DMS114 treated with DMSO at 0.1 percent for 48 hours (cell line): ENCODE data around the gene ZBTB5.
A peak's percentile ranks its signal among the peaks of the same experiment; 100 is the strongest.
"Not testable (repeated sequence)": the region's sequence is repeated elsewhere in the genome, so short reads cannot be mapped to it uniquely, and the experiment has no call there.

Experiments used
- DNase-seq: peaks from one replicate; lab custom pipeline; 2025; ENCODE audit not compliant: unreplicated experiment; lab: John Stamatoyannopoulos, UW

Gene ZBTB5

GRCh38 chr9:37426431-37426830 lies 38.8 kb downstream of the ZBTB5 start:
- DNase-seq = not testable (repeated sequence)

DNA sequence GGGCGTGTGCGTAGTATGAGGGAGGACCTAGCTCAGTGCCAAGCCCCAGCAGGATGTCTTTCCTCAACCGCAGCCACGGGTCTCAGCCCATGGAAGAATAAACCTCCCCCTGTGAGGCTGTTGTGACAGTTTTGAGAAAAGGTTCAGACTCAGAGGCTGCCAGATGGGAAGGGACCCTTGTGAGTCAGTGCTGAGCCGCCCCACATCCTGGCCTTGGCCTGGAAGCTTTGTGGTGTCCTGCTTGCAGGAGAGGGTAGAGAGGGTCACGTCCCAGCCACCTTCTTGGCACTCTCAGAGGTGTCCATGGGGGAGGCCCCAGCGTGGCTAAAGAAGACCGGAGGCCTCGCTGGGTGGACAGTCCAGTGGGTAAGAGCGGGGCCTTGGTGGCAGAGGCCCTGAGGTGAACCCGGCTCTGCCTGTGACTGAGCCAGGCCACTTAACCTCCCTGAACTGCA lies 39.9 kb downstream of the ZBTB5 start:
- no peak for DNase-seq

DNA sequence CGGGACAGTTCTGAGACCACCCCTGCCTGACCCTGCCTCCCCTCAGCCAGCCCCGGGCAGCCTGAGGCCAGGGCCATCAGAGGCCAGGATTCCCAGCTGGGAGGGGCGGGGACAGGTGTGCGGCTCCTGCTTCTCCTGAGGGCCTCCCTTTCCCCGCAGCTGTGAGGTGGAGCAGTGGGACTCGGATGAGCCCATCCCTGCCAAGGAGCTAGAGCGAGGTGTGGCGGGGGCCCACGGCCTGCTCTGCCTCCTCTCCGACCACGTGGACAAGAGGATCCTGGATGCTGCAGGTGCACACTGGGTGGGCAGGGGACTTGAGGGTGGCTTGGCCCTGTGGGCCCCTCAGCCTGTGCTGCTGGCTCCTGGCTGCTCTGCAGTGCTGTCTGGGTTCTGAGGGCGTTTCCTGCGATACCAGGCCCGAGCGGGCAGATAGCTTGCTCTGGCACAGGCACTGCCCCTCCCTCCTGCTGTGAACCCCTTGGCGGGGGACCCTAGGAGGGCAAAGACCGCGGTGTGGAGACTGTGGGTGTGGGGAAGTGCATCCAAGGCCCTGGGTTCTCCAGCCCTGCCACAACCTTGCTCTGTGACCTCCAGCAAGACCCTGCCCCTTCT lies 40.5 kb downstream of the ZBTB5 start:
- DNase-seq = no peak

DNA sequence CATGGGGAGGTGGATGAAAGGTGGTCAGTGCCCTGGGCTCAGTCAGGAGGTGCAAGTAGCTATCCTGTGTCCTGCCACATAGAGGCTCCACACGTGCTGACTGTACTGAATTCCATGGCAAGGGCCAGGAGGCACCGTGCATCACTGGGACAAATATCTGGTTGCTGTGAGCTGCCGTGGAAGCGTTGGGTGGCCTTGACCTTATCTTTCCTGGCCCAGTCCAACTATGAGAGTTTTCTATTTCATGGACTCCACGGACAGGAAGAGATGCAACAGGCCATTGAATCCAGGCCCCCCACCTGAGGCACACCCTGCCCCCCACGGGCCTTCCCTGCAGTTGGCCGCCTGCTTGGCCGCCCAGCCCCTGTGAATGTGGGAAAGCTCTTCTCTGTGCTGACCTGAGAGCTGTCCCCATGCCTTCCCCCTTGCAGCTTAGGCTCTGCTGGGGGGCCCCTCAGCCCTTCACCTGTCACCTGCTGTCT lies 41.0 kb downstream of the ZBTB5 start:
- no peak for DNase-seq

- DNase-seq = no peak
These were observed 41.7 kb downstream of the ZBTB5 start for GRCh38 chr9:37423508-37423907.

DNA sequence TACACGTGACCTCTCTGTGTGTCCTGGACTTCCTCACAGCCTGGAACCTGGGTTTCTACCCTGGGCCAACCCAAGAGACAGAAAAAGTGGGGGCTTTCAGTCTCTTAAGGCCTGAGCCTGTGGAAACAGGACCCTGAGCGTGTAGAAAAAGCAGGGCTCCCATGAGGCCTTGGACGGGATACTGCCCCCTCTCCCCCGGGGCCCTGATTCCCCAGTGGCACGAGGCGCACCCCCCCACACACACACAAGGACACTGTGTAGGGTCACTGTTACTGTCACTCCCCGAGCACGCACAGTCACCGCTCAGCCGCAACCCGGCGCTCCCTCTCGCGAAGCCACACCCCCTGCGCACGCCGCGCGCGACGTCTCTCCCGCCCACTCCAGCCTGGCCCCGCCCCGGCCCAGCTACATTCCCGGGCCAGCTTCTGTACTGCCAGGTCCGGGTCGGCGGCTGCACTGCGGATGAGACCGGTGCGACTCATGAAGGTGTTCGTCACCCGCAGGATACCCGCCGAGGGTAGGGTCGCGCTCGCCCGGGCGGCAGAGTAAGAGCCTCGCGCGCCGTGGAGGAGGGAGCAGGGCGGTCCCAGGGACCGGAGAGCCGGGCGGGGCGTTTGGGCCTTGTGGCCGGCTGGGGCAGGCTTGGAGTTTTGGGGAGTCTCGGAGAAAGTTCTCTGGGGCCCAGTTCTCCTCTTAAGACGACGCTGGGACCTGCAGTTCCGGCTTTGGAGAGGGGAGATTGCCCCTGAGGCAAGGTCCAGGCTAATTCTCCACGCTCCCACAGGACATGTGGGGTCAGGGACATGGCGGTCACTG lies 42.8 kb downstream of the ZBTB5 start, which contains the start of gene GRHPR:
Gene GRHPR (plus strand): TSS at position 408 of the 816 bp plus-strand sequence. CDS start 55 bp downstream, at position 463.
- peak; percentile 57 for DNase-seq

DNA sequence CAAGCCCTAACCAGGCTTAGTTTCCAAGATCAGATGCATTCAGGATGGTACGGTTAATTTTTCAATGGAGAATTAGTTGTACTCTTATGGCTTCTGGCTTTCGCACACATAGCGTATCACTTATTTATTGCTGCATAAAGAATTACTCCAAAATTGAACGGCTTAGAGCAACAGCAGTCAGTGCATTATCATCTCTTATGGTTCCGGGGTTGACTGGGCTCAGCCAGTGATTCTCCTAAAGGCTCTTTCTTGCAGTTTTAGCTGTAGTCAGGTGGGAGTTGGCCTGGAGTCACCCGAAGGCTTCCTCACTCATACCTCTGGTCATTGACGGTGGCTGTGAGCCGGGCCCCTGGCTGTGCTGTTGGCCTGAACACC lies 43.3 kb downstream of the ZBTB5 start:
- no peak for DNase-seq

DNA sequence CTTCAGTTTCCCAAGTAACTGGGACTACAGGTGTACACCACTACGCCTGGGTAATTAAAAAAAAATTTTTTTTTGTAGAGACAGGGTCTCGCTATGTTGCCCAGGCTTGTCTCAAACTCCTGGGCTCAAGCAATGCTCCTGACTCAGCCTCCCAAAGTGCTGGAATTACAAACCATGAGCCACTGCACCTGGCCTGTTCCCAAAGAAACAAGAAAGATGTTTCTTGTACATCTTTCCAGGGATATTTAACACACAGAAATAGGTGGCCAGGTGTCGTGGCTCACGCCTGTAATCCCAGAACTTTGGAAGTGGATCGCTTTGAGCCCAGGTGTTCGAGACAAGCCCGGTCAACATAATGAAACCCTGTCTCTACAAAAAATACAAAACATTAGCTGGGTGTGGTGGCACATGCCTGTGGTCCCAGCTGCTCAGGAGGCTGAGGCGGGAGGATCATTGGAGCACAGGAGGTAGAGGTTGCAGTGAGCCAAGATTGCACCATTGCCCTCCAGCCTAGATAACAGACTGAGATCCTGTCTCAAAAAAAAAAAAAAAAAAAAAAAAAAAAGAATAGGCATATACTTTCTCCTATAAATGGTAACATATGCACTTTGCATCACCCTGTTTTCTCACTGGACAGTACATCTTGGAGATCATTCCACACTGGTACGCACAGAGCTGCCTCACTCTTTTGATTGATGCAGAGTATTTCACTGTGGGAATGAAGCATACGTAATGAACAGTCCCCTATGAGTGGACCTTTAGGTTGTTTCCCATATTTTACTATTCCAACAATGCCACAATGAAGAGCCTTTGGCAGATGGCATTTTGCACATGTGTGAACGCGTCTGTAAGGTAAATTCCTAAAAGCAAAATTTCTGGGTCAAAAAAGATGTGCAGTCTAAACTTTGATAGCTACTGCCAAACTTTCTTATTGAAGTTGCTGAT lies 44.7 kb downstream of the ZBTB5 start:
- no peak for DNase-seq

DNA sequence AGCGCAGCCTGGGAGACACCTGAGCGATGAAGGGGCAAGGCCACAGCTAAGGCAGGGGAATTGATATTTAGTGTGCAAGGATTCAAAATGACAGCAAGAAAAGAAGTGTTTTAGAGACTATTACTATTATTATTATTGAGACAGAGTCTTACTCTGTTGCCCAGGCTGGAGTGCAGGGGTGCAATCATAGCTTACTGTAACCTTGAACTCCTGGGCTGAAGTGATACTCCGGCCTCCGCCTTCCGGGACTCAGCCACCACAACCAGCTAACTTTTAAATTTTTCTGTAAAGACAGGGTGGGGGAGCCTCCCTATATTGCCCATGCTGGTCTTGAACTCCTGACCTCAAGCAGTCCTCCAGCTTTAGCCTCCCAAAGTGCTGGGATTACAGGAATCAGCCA lies 46.0 kb downstream of the ZBTB5 start:
- DNase-seq = no peak

DNA sequence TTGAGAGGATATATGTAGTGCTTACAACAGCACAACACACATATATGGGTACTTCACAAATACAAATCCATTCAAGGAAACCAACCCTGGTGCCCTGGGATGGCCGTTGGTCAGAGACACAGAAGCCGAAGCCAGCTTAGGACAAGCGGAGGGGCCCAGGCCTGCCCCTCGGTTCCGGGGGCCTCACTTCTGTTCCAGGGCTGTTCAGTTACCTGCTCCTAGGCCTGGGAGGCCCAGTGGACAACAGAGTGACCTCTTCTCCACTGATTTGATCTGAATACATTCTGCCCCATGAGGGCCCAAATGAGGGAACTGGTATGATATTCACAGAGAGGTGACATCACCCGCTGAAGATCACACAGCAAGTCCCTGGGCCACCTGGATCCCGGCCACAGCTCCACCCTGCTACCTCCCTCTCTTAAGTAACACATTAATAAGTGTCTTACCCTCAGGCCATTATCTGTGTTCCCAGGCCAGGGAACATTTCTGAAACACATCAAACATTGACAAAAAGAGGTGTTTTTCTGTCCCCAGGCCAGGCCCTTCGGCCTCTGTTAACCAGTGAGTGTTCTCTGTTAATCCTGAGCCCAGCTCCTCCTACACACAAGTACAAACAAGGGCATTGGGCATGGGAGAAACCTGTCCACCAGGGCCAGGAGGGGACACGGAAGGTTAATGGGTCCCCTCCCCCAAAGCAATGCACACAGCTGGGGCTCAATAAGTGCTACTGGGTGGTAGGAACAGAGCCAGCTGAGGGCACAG lies 47.2 kb downstream of the ZBTB5 start:
- DNase-seq = no peak

DNA sequence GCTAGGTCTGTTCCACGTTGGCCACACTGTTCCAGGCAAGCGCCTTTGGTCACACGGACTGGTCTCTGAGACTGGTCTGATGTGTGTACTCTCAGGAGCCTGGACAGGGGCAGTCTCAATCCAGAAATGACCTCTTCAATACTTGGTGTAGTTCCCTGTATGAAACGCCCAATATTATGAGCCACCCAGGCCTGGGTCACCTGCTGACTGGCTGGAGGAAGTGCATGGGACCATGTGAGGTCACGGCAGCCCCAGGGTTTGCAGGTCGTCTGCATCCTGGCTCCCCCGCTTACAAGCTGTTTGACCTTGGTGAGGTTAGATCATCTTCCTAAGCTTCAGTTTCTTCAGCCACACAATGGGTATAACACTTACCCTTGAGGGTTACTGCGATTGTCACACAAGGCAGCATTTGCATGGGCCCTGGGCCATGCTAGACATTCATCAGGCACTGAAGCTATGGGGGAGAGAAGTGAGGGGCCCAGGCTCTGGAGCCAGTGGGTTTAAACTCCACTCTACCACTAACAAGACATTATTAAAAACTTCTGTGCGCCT lies 47.9 kb downstream of the ZBTB5 start:
- no peak for DNase-seq

- DNase-seq = peak; percentile 54
These were observed 50.1 kb downstream of the ZBTB5 start for GRCh38 chr9:37415011-37415719.

DNA sequence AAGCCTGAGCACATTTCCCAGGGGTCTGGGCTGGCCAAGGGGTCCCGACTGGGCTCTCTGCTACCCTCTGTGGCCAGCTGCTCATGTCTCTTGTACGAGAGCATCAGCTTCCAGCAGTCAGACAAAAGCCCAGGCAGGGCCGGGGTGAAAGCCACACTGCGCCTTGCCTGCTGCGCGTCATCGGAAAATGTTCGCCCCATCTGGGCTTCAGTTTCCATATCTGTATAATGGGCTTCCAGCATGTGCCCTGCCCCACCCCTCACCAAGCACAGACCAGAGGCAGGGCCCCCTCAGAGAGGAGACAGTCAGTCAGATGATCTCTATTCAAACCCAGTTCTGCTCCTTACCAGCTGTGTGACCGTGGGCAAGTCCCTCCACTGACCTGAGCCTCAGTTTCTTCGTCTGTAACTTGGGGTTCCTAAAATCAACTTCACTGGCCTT lies 50.7 kb downstream of the ZBTB5 start:
- DNase-seq = no peak

DNA sequence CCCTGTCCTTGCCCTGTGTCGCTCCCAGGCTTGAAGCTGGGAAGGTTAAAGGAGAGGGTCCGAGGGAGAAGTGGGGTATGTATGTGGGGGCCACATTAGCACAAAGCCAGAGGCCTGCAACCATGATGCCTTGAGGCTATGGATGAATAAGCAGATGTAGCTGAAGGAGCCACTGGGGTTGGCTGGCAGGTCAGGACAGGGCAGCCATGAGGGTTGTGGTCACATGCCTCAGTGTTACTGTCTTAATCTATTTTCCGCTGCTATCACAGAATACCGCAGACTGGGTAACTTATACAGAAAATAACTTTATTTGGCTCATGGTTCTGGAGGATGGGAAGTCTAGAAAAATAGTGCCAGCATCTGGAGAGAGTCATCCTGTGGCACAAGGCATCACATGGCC lies 51.9 kb downstream of the ZBTB5 start:
- no peak for DNase-seq

GRCh38 chr9:37412431-37413151 lies 52.7 kb downstream of the ZBTB5 start:
- DNase-seq = no peak

DNA sequence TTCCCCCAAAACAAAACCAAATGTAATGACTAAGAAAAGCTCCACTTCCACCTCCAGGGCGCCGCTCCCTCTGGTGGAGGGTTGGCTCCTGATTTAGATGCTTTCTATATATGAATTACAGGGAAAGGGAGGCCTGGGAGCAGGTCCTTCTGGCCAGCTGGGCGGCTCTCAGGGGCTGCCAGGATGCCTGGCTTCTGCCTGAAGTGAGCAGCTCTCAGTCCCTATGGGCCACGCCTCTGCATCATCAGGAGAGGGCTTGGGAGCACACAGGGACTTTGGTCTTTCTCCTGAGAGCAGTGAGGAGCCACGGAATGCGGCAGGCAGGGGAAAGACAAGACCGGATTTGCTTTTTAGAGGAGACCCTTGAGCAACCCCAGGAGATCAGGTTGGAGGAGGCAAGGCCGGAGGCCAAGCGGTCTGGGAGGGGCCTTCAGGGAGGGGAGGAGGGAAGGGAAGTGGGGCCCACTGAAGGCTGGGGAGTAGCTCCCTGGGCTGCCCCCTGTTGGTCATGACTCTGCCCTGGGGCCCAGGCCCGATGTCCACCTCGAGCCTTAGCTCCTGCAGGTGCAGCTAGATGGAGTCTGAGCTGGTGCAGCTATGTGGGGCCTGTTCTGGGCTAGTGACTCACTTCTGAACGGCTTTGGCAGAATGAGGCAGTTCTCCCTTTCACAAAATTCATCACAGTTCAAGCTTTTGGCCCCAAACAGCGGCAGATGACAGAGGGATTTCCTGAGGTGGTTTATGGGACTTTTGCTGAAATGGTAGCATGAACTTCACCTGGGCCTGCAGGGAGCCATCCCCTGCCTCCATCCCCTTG lies 54.1 kb downstream of the ZBTB5 start:
- no peak for DNase-seq

DNA sequence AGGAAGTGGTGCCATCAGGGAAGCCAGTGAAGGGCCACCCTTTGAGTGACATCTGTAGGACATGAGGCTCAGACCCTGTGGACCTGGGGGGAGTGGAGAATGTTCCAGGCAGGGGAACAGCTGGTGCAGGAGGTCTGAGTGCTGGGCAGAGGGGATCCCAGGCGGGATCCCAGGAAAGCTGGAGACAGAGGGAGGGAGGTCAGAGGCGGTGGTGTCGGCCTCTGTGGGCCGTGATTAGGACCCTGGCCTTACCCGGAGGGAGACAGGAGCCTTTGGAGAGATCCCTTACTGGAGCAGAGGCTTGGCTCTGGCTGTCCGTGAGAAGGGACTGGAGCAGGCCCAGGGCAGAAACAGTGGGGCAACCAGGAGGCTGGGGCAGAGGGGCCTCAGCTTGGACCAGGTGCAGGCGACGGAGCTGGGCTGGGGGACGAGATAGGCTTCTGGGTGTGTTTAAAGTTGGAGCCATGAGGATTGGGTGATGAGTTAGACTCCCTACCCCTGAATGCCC lies 54.8 kb downstream of the ZBTB5 start:
- DNase-seq = no peak
